Tibial nerve (tissue), 4 donors: Measurements from ENCODE around the gene PLXNA4.

Source experiments
- EP300 ChIP-seq, 2 donors: sonication (generic); formaldehyde crosslinking; IDR thresholded peaks; one replicate each; pipeline ENCODE4 v1.6.1; 2017; ENCODE audit warnings: antibody characterized with exemption in 2 of 2, mild to moderate bottlenecking in 1 of 2
- TF ChIP-seq, protein P1 (sequence below), 5 experiments: fragments of 200-600 bp in 3 of 5; fragments of 450-650 bp in 2 of 5; sonication (generic) in 3 of 5; IDR thresholded peaks; one replicate each; pipeline ENCODE4 v1.5.1; 2016 to 2019; ENCODE audit warnings: antibody characterized with exemption in 5 of 5, mild to moderate bottlenecking in 3 of 5, moderate library complexity in 2 of 5

GRCh38 chr7:132083126-132083525 is 493.1 kb downstream of the PLXNA4 start:
- no peak for TF ChIP-seq EP300 (IDR thresholded peaks at IDR 0.05)
- TF ChIP-seq, protein P1, sequence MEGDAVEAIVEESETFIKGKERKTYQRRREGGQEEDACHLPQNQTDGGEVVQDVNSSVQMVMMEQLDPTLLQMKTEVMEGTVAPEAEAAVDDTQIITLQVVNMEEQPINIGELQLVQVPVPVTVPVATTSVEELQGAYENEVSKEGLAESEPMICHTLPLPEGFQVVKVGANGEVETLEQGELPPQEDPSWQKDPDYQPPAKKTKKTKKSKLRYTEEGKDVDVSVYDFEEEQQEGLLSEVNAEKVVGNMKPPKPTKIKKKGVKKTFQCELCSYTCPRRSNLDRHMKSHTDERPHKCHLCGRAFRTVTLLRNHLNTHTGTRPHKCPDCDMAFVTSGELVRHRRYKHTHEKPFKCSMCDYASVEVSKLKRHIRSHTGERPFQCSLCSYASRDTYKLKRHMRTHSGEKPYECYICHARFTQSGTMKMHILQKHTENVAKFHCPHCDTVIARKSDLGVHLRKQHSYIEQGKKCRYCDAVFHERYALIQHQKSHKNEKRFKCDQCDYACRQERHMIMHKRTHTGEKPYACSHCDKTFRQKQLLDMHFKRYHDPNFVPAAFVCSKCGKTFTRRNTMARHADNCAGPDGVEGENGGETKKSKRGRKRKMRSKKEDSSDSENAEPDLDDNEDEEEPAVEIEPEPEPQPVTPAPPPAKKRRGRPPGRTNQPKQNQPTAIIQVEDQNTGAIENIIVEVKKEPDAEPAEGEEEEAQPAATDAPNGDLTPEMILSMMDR (IDR thresholded peaks at IDR 0.05) = no peak
